ENCODE results near the gene FCGBP.
"Not testable (repeated sequence)": the region's sequence is repeated elsewhere in the genome, so short reads cannot be mapped to it uniquely, and the experiment has no call there.

FCGBP gene

DNA sequence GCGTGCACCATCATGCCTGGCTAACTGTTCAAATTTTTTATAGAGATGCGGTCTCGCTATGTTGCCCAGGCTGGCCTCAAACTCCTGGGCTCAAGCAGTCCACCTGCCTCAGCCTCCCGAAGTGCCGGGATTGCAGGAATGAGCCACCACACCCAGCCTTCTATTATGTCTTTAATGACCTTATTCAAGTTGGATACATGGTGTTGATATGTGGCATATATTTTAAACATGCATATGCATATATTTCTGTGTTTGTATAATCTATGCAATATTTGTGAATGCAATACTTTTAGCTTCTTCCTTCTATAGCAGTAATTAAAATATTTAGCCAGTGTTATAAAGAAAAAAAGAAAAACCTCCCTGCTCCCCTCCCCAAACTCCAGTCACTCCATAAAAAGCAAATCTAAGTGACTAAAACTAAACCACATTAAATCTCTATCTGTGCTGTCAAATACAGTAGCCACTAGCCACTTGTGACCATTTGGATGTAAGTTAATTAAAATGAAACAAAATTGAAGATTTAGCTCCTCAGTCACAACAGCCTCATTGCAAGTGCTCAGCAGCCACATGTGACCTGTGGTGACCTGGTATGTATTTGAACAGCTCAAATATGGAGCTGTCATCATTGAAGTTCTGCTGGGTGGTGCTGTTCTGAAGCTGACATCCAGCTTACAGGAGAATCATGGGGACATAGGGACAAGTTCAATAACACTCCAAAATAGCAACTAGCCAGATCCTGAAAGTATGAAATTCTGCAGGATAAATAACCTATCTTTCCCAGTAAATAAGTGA is 27.4 kb downstream of the FCGBP start:
- TF ChIP-seq, protein P1, sequence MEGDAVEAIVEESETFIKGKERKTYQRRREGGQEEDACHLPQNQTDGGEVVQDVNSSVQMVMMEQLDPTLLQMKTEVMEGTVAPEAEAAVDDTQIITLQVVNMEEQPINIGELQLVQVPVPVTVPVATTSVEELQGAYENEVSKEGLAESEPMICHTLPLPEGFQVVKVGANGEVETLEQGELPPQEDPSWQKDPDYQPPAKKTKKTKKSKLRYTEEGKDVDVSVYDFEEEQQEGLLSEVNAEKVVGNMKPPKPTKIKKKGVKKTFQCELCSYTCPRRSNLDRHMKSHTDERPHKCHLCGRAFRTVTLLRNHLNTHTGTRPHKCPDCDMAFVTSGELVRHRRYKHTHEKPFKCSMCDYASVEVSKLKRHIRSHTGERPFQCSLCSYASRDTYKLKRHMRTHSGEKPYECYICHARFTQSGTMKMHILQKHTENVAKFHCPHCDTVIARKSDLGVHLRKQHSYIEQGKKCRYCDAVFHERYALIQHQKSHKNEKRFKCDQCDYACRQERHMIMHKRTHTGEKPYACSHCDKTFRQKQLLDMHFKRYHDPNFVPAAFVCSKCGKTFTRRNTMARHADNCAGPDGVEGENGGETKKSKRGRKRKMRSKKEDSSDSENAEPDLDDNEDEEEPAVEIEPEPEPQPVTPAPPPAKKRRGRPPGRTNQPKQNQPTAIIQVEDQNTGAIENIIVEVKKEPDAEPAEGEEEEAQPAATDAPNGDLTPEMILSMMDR (IDR thresholded peaks at IDR 0.05; ENCODE audit: low read depth, low read length) = no peak
- no peak overlapping the region for H3K27ac ChIP-seq
- H3K27me3 ChIP-seq (ENCODE audit: insufficient read depth, low read depth, severe bottlenecking) = no peaks in the 10 kb centered on the region
- DNase-seq = no peak
- H3K4me3 ChIP-seq (ENCODE audit: low read depth, low read length) = no peak overlapping the region
- H3K36me3 ChIP-seq = no peaks in the 10 kb centered on the region
- no peaks in the 10 kb centered on the region for H3K9me3 ChIP-seq (ENCODE audit: severe bottlenecking)

DNA sequence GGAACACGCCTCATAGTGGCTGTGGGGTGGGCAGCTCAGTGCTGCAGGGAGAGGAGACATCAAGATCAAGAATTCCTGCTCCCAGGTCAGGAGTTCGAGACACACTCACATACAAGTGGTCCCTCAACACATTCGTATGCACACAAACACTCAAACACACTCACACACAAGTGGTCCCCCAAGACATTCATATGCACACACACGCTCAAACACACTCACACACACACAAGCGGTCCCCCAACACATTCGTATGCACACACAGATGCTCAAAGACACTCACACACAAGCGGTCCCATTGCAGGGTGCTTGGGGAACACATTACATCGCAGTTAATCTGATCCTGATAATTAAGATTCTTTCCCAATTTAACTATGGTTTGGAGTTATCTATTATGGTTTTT is 28.2 kb downstream of the FCGBP start:
- H3K27me3 ChIP-seq (ENCODE audit: insufficient read depth, low read depth, severe bottlenecking) = no peaks in the 10 kb centered on the region
- H3K4me3 ChIP-seq (ENCODE audit: low read depth, low read length) = no peak overlapping the region
- TF ChIP-seq, protein P1 (IDR thresholded peaks at IDR 0.05; ENCODE audit: low read depth, low read length) = no peak
- no peak for DNase-seq
- H3K36me3 ChIP-seq = no peaks in the 10 kb centered on the region
- H3K27ac ChIP-seq = no peak overlapping the region
- no peaks in the 10 kb centered on the region for H3K9me3 ChIP-seq (ENCODE audit: severe bottlenecking)

DNA sequence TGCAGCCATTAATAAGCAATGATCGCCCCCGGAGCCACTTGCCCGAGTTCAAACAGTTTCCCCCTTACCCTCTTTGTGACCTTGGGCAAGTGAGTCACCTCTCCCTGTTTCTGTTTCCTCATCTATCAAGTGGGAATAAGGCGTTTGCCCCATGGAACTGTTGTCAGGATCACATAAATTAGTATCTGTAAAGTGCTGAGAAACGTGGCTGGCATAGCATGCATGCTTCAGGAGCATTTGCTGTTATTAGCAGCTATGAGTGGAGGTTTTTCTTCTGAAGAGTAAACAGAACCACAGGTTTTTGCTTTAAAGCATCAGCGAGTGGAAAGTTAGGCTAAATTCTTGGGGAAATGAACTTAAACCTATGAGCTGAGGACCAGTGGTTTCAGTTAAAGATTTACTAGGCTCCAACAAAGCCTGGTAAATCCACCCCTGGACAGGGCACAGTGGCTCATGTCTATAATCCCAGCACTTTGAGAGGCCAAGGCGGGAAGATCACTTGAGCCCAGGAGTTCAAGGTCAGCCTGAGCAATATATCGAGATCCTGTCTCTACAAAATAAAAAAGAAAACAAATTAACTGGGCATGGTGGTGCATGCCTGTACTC is 30.8 kb downstream of the FCGBP start:
- H3K9me3 ChIP-seq (ENCODE audit: severe bottlenecking); H3K27me3 ChIP-seq (ENCODE audit: insufficient read depth, low read depth, severe bottlenecking); H3K36me3 ChIP-seq; H3K4me3 ChIP-seq (ENCODE audit: low read depth, low read length); DNase-seq; H3K27ac ChIP-seq: not testable (repeated sequence)

DNA sequence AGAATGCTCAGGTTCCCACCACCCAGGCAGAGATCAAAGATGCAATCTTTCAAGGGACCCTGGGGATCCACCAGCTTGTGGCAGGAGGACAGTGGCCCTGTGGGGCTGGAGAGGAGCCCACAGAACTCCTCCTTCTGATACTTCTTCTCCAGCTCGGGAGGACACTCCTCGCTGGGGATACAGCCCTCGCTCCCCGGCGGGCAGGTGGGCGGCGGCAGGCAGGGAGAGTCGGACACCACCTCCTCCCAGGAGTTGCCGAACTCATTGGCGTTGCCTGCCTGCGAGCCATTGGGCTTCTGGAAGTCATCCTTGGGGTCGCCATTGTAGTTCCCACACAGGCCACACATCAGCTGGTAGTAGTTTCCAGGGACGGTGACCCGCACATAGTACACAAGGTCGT is 32.1 kb downstream of the FCGBP start:
- not testable (repeated sequence) for H3K27ac ChIP-seq, DNase-seq

DNA sequence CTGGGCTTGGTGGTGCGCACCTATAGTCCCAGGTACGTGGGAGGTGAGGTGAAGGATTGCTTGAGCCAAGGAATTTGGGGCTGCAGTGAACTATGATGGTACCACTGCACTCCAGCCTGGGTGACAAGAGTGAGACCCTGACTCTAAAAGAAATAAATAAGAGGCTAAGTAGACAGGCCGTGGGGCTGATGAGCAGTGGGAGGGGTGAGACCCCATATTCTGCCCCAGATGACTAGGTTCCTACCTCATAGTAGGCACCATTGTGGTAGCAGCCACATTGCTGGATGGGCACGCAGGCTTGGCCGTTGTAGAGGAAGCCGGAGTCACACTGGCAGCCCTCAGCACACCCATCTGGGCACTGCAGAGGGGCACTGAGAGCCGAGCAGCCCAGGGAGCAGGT is 32.8 kb downstream of the FCGBP start:
- H3K27me3 ChIP-seq (ENCODE audit: insufficient read depth, low read depth, severe bottlenecking); DNase-seq; H3K27ac ChIP-seq; H3K4me3 ChIP-seq (ENCODE audit: low read depth, low read length); H3K9me3 ChIP-seq (ENCODE audit: severe bottlenecking); H3K36me3 ChIP-seq: not testable (repeated sequence)

More for the DNA sequence above, 32.1 kb downstream of the FCGBP start:
- not testable (repeated sequence) for H3K36me3 ChIP-seq; H3K27me3 ChIP-seq (ENCODE audit: insufficient read depth, low read depth, severe bottlenecking); H3K9me3 ChIP-seq (ENCODE audit: severe bottlenecking); H3K4me3 ChIP-seq (ENCODE audit: low read depth, low read length)

DNA sequence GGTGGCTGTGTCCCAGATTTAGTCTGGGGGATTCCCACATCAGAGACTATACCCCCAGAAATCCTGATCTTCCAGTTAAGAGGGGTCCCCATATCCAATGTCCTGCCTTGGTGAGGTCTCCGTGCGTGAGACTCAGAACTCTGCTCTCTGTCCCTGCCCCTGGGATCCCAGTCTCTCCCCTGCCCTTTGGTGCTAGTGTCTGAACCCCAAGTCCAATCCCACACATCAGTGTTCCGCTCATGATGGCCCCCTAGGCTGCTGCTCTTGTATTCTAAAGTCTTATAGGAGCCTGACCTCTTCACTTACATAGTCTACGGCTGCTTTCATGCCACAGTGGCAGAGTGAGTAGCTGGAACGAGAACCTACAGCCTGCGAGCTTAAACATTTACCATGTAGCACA is 35.6 kb downstream of the FCGBP start:
- H3K27ac ChIP-seq, H3K36me3 ChIP-seq: not testable (repeated sequence)

DNA sequence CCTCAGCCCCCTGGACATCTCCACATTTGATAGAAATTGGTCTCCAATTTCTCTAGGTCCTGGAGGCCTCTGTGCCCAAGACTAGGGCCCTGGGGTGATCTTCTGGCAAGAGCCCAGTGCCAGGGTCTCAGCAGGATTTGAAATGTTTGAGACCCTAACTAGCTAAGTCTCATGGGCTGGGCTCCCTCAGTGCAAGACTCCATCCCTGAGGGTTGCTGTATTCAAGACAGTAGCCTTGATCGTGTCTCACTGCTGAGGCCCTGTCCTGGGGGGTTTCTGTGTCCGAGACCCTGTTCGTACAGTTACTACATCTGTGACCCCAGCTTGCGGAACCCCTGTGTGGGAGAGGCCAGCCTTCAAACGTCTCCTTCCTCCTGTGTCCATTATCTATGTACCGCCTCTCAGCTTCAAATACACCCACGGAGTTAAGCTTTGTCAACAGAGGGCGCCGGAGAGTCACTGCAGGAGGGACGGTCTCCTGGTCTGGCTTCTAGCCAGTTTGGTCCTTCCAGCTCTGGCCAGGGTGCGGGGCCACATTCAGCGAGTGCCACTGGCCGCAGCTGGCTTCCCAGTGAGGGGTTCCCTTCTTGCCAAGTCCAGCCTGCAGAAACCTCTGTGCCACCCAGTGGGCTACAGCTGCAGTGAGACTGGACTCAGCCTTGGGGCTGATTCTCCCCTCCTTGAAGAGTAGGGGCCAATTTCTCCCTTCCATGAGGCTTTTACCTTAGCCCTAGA is 36.8 kb downstream of the FCGBP start:
- not testable (repeated sequence) for H3K4me3 ChIP-seq (ENCODE audit: low read depth, low read length); H3K9me3 ChIP-seq (ENCODE audit: severe bottlenecking); H3K36me3 ChIP-seq; H3K27me3 ChIP-seq (ENCODE audit: insufficient read depth, low read depth, severe bottlenecking); H3K27ac ChIP-seq
- peak; percentile 42 for DNase-seq

More for the DNA sequence above, 35.6 kb downstream of the FCGBP start:
- not testable (repeated sequence) for DNase-seq; H3K9me3 ChIP-seq (ENCODE audit: severe bottlenecking); H3K27me3 ChIP-seq (ENCODE audit: insufficient read depth, low read depth, severe bottlenecking); H3K4me3 ChIP-seq (ENCODE audit: low read depth, low read length)

DNA sequence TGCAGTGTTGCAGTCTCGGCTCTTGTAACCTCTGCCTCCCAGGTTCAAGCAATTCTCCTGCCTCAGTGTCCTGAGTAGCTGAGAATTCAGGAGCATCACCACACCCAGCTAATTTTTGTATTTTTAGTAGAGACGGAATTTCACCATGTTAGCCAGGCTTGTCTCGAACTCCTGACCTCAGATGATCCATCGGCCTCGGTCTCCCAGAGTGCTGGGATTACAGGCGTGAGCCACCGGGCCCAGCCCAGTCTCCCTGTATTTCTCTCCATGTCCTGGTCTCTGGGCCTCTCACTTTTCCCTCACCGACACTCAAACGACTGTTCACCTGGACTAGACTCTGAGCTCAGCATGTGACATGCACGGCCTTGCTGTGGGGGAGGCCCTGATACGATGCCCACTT is 39.3 kb downstream of the FCGBP start:
- not testable (repeated sequence) for H3K4me3 ChIP-seq (ENCODE audit: low read depth, low read length); H3K9me3 ChIP-seq (ENCODE audit: severe bottlenecking); H3K36me3 ChIP-seq; DNase-seq; H3K27ac ChIP-seq; H3K27me3 ChIP-seq (ENCODE audit: insufficient read depth, low read depth, severe bottlenecking)

DNA sequence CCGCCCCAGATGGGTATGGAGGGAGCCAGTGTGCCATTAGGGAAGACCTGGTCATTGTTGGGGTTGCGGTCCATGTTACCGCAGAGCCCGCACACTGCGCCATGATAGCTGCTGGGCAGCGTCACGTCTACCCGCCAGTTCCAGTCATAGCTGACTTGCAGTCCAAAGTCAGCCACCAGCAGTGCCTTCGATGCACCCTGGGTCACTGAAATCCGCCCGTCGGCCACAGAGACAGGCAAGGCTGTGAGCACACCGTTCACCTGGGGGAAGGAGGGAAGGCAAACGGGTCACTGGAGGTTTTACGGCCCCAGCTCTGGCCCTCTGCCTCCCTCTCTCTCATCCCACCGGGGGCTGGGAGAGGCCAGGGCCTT is 40.2 kb downstream of the FCGBP start:
- H3K9me3 ChIP-seq (ENCODE audit: severe bottlenecking); H3K27ac ChIP-seq; H3K4me3 ChIP-seq (ENCODE audit: low read depth, low read length); DNase-seq; H3K27me3 ChIP-seq (ENCODE audit: insufficient read depth, low read depth, severe bottlenecking); H3K36me3 ChIP-seq: not testable (repeated sequence)

DNA sequence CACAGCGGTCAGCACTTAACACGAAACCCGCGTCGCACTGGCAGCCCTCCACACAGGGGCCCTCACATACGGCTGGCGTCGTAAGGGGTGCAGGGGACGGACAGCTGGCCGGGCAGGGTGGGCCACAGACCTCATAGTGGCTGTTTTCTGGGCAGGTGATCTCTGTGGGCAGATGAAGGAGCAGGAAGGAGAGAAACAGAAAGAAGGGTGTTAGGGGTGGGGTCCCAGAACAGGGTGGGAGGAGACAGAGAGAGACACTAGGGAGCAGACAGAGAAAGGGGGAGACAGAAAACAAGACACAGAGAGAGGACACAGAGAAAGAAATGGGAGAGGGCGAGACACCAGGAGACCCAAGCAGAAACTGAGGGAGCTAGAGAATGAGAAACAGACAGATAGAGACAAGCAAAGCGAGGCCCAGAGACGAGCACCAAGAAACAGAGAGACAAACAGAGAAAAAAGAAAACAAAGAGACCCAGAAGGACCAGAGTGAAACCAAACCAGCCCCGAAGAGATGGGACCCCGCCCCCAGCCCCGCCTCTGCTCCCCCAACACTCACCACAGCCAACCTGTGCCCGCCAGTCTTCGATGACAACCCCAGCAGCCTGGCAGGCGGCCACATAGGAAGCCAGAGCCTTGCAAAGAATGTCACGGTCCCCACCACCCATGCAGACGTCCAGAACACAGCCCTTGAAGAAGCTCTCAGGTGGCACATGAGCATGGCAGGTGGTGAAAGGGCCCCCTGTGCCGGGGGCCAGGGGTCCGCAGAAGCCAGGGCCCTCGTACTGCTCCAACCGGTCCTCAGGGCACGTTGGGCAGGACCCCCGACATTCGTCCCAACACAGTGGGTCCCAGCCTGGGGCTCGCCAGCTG is 40.8 kb downstream of the FCGBP start:
- not testable (repeated sequence) for H3K27ac ChIP-seq; H3K36me3 ChIP-seq; H3K27me3 ChIP-seq (ENCODE audit: insufficient read depth, low read depth, severe bottlenecking); H3K9me3 ChIP-seq (ENCODE audit: severe bottlenecking); H3K4me3 ChIP-seq (ENCODE audit: low read depth, low read length); DNase-seq

DNA sequence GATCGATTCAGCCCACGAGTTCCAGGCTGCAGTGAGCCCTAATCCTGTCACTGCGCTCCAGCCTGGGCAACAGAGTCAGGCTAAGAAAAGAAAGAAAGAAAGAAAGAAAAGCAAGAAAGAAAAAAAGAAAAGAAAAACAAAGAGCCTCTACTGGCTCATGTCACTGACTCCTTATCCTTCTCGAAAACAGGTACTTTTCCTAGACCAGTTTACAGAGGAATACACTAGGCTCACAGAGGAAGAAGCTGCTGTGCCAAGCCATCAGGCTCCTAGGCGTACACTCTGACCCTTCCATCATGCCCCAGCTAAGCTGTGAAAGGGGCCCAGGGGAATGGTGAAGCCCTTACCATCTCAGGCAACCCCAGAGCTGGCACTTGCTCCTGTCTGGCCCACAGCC is 41.9 kb downstream of the FCGBP start:
- H3K4me3 ChIP-seq (ENCODE audit: low read depth, low read length); DNase-seq; H3K36me3 ChIP-seq; H3K27ac ChIP-seq; H3K27me3 ChIP-seq (ENCODE audit: insufficient read depth, low read depth, severe bottlenecking); H3K9me3 ChIP-seq (ENCODE audit: severe bottlenecking): not testable (repeated sequence)

All from WERI-Rb-1 (cell line).